ENCODE data around the gene EXT2.

The EXT2 gene

GRCh38 chr11:44172966-44173365 is 77.5 kb downstream of the EXT2 start:
- DNase-seq, result no peak

- no peak for DNase-seq
Observed at GRCh38 chr11:44174842-44175241, 79.4 kb downstream of the EXT2 start.

- DNase-seq, result no peak
Observed at GRCh38 chr11:44176546-44177213, 81.2 kb downstream of the EXT2 start.

- no peak for DNase-seq
Observed at GRCh38 chr11:44177905-44178304, 82.4 kb downstream of the EXT2 start.

- DNase-seq, result no peak
Observed at GRCh38 chr11:44178381-44178780, 82.9 kb downstream of the EXT2 start.

GRCh38 chr11:44179173-44179572 is 83.7 kb downstream of the EXT2 start:
- no peak for DNase-seq

- DNase-seq, result no peak
Observed at GRCh38 chr11:44180107-44180506, 84.6 kb downstream of the EXT2 start.

- no peak for DNase-seq
Observed at GRCh38 chr11:44185522-44185921, 90.0 kb downstream of the EXT2 start.

GRCh38 chr11:44186321-44186930 is 90.9 kb downstream of the EXT2 start:
- DNase-seq, result no peak

- DNase-seq, result no peak
Observed at GRCh38 chr11:44188643-44189042, 93.2 kb downstream of the EXT2 start.

- DNase-seq, result no peak
Observed at GRCh38 chr11:44189986-44190882, 94.8 kb downstream of the EXT2 start.

GRCh38 chr11:44190883-44191230 is 95.4 kb downstream of the EXT2 start:
- DNase-seq, result no peak

GRCh38 chr11:44191322-44192016 is 96.0 kb downstream of the EXT2 start:
- DNase-seq, result no peak

- DNase-seq, result no peak
Observed at GRCh38 chr11:44192017-44192385, 96.5 kb downstream of the EXT2 start.

- DNase-seq, result no peak
Observed at GRCh38 chr11:44192462-44193100, 97.1 kb downstream of the EXT2 start.

GRCh38 chr11:44193856-44194255 is 98.4 kb downstream of the EXT2 start:
- no peak for DNase-seq

GRCh38 chr11:44198146-44198724 is 102.8 kb downstream of the EXT2 start:
- no peak for DNase-seq

GRCh38 chr11:44199298-44199697 is 103.8 kb downstream of the EXT2 start:
- no peak for DNase-seq

GRCh38 chr11:44199816-44200215 is 104.3 kb downstream of the EXT2 start:
- no peak for DNase-seq

GRCh38 chr11:44203270-44204043 is 108.0 kb downstream of the EXT2 start:
- no peak for DNase-seq

- DNase-seq, result no peak
Observed at GRCh38 chr11:44205352-44205751, 109.9 kb downstream of the EXT2 start.

GRCh38 chr11:44205836-44206235 is 110.4 kb downstream of the EXT2 start:
- DNase-seq, result no peak
